ENCODE results near the gene EME2. TPM values are rescaled to one million over a fixed set of nuclear protein-coding genes. Genes with fewer than 3 reads are reported as not detected.
A peak's percentile ranks its signal among the peaks of the same experiment; 100 is the strongest.

Gene EME2
- total RNA-seq, 2 experiments from 2014 or later, result 11.9 to 15.3 TPM

- peak overlapping the region; percentile 18 for H3K27ac Mint-ChIP-seq
- no peak overlapping the region for H3K4me3 Mint-ChIP-seq
- no peak for DNase-seq
- peaks cover 6% of the 10 kb centered on the region for H3K36me3 Mint-ChIP-seq
- peaks cover 11% of the 10 kb centered on the region for H3K4me1 Mint-ChIP-seq (ENCODE audit: low read depth)
- no peaks in the 10 kb centered on the region for H3K27me3 Mint-ChIP-seq
- ChIA-PET POLR2A (no interaction called here), CTCF (no interaction called here)
- no peaks in the 10 kb centered on the region for H3K9me3 Mint-ChIP-seq
- intact Hi-C loops (cut with micrococcal nuclease), result no loop called here
These were observed 4.4 kb downstream of the EME2 start for GRCh38 chr16:1776991-1777374.

- Mint-ChIP-seq H3K4me1 (ENCODE audit: low read depth) (peaks cover 11% of the 10 kb centered on the region), H3K9me3 (no peaks in the 10 kb centered on the region), H3K36me3 (no peaks in the 10 kb centered on the region), H3K27me3 (no peaks in the 10 kb centered on the region), H3K27ac (no peak overlapping the region), H3K4me3 (no peak overlapping the region)
- ChIA-PET POLR2A (no interaction called here), CTCF (no interaction called here)
- intact Hi-C loops (cut with micrococcal nuclease), result no loop called here
- no peak for DNase-seq
These were observed 5.0 kb downstream of the EME2 start for GRCh38 chr16:1777375-1778199.

GRCh38 chr16:1778200-1779179, 5.9 kb downstream of the EME2 start:
- Mint-ChIP-seq H3K4me3 (no peak overlapping the region), H3K4me1 (ENCODE audit: low read depth) (peaks cover 15% of the 10 kb centered on the region), H3K27ac (no peak overlapping the region), H3K27me3 (no peaks in the 10 kb centered on the region), H3K36me3 (peaks cover 3% of the 10 kb centered on the region), H3K9me3 (no peaks in the 10 kb centered on the region)
- ChIA-PET POLR2A (interaction anchor here (5.4 kb wide), 1 partner anchor 8 kb away, joined by 56 read pairs; the partner anchor contains the start of genes EME2, MRPS34 and NME3), CTCF (no interaction called here)
- DNase-seq, result no peak
- intact Hi-C loops (cut with micrococcal nuclease), result no loop called here

GRCh38 chr16:1779234-1779701, 6.7 kb downstream of the EME2 start:
- intact Hi-C loops (cut with micrococcal nuclease), result no loop called here
- Mint-ChIP-seq H3K27me3 (no peaks in the 10 kb centered on the region), H3K4me1 (ENCODE audit: low read depth) (peaks cover 14% of the 10 kb centered on the region), H3K27ac (no peak overlapping the region), H3K36me3 (peaks cover 3% of the 10 kb centered on the region), H3K9me3 (no peaks in the 10 kb centered on the region), H3K4me3 (no peak overlapping the region)
- POLR2A ChIA-PET, result interaction anchor here (5.4 kb wide), 1 partner anchor 9 kb away, joined by 56 read pairs; the partner anchor contains the start of genes EME2, MRPS34 and NME3
- CTCF ChIA-PET, result no interaction called here
- DNase-seq, result no peak

GRCh38 chr16:1779741-1780676, 7.4 kb downstream of the EME2 start:
- intact Hi-C loops (cut with micrococcal nuclease), result no loop called here
- Mint-ChIP-seq H3K36me3 (peaks cover 3% of the 10 kb centered on the region), H3K4me3 (peak overlapping the region; percentile 32), H3K27ac (peak overlapping the region; percentile 49), H3K27me3 (no peaks in the 10 kb centered on the region), H3K9me3 (no peaks in the 10 kb centered on the region), H3K4me1 (ENCODE audit: low read depth) (peaks cover 16% of the 10 kb centered on the region)
- DNase-seq, result no peak
- ChIA-PET POLR2A (interaction anchor here (1.0 to 5.4 kb wide), 3 partner anchors 9 to 375 kb away, joined by 3 to 56 read pairs (median 3); partner anchors contain the start of genes EME2, MRPS34, NME3 and TRAF7), CTCF (no interaction called here)

GRCh38 chr16:1780677-1781072, 8.1 kb downstream of the EME2 start:
- Mint-ChIP-seq H3K4me1 (ENCODE audit: low read depth) (peaks cover 20% of the 10 kb centered on the region), H3K27me3 (no peaks in the 10 kb centered on the region), H3K36me3 (peaks cover 3% of the 10 kb centered on the region), H3K9me3 (no peaks in the 10 kb centered on the region), H3K4me3 (peak overlapping the region; percentile 76), H3K27ac (no peak overlapping the region)
- intact Hi-C loops (cut with micrococcal nuclease), result no loop called here
- ChIA-PET CTCF (no interaction called here), POLR2A (interaction anchor here (1.0 to 5.4 kb wide), 3 partner anchors 10 to 375 kb away, joined by 3 to 56 read pairs (median 3); partner anchors contain the start of genes EME2, MRPS34, NME3 and TRAF7)
- DNase-seq, result no peak

GRCh38 chr16:1781254-1781653, 8.6 kb downstream of the EME2 start:
- DNase-seq, result no peak
- CTCF ChIA-PET, result interaction anchor here (3.5 kb wide), 1 partner anchor 8 kb away, joined by 42 read pairs; the partner anchor contains the start of genes EME2, MRPS34 and NME3
- H3K9me3 Mint-ChIP-seq, result no peaks in the 10 kb centered on the region
- intact Hi-C loops (cut with micrococcal nuclease), result no loop called here
- H3K36me3 Mint-ChIP-seq, result peaks cover 3% of the 10 kb centered on the region
- POLR2A ChIA-PET, result interaction anchor here (0.7 to 5.4 kb wide), 4 partner anchors 10 to 374 kb away, joined by 3 to 56 read pairs (median 3); partner anchors contain the start of genes EME2, MRPS34, NME3 and TRAF7
- H3K27ac Mint-ChIP-seq, result no peak overlapping the region
- peak overlapping the region; percentile 76 for H3K4me3 Mint-ChIP-seq
- peaks cover 20% of the 10 kb centered on the region for H3K4me1 Mint-ChIP-seq (ENCODE audit: low read depth)
- no peaks in the 10 kb centered on the region for H3K27me3 Mint-ChIP-seq

- H3K27me3 Mint-ChIP-seq, result no peaks in the 10 kb centered on the region
- peak; percentile 47 for DNase-seq
- ChIA-PET POLR2A (interaction anchor here (0.7 to 5.4 kb wide), 10 partner anchors 8 to 403 kb away, joined by 3 to 56 read pairs (median 4); partner anchors contain the start of genes EME2, FAHD1, HAGH and MRPS34), CTCF (interaction anchor here (0.9 to 3.5 kb wide), 11 partner anchors 9 to 374 kb away, joined by 3 to 42 read pairs (median 3); partner anchors contain the start of genes EME2, JPT2, MAPK8IP3 and MRPS34)
- peak overlapping the region; percentile 76 for H3K4me3 Mint-ChIP-seq
- peak overlapping the region; percentile 65 for H3K27ac Mint-ChIP-seq
- peaks cover 20% of the 10 kb centered on the region for H3K4me1 Mint-ChIP-seq (ENCODE audit: low read depth)
- H3K9me3 Mint-ChIP-seq, result no peaks in the 10 kb centered on the region
- H3K36me3 Mint-ChIP-seq, result peaks cover 3% of the 10 kb centered on the region
- intact Hi-C loops (cut with micrococcal nuclease), result loop anchor here (1.0 to 2.0 kb wide), 3 partner anchors 9 to 161 kb away; partner anchors contain the start of genes HAGH, MRPS34 and MSRB1
These were observed 9.3 kb downstream of the EME2 start for GRCh38 chr16:1781758-1782407.

GRCh38 chr16:1782408-1783264, 10.0 kb downstream of the EME2 start, which contains the start of the genes NUBP2 and SPSB3:
Gene NUBP2, plus strand, starts transcription at chr16:1782960. Its CDS starts 61 bp downstream, at chr16:1783021.
Gene SPSB3, minus strand, starts transcription at chr16:1782571. Its CDS starts 1,088 bp downstream, at chr16:1781483.
- H3K4me1 Mint-ChIP-seq (ENCODE audit: low read depth), result peaks cover 20% of the 10 kb centered on the region
- POLR2A ChIA-PET, result interaction anchor here (0.5 to 5.4 kb wide), 15 partner anchors 9 to 404 kb away, joined by 3 to 56 read pairs (median 4); partner anchors contain the start of genes EME2, FAHD1, HAGH and MRPS34

More at GRCh38 chr16:1782408-1783264, 10.0 kb downstream of the EME2 start, which contains the start of the genes NUBP2 and SPSB3:
- CTCF ChIA-PET, result interaction anchor here (0.6 to 3.5 kb wide), 19 partner anchors 10 to 373 kb away, joined by 3 to 42 read pairs (median 3); partner anchors contain the start of genes EME2, FAHD1, HAGH and JPT2
- Mint-ChIP-seq H3K4me3 (peak within 1 kb of the TSS; percentile 92), H3K27ac (peak within 1 kb of the TSS; percentile 78), H3K9me3 (no peaks in the 10 kb centered on the region), H3K36me3 (peaks cover 3% of the 10 kb centered on the region), H3K27me3 (no peaks in the 10 kb centered on the region)
- intact Hi-C loops (cut with micrococcal nuclease), result loop anchor here (1.0 to 2.0 kb wide), 3 partner anchors 9 to 160 kb away; partner anchors contain the start of genes HAGH, MRPS34 and MSRB1
- DNase-seq, result peak; percentile 100

Data from activated CD4-positive, alpha-beta memory T cell treated with anti-CD3 and anti-CD28 coated beads for 36 hours (primary cell).